B cell (primary cell): ENCODE results near the gene SLC27A1. TPM values are rescaled to one million over a fixed set of nuclear protein-coding genes. Genes with fewer than 3 reads are reported as not detected.

ENCODE experiments used
- ATAC-seq: fragments of 200-7000 bp; cut with Tn5 transposase; one replicate; pipeline ENCODE4 v1.10.0; 2021; ENCODE audit warnings: low read depth, mild to moderate bottlenecking, moderate number of reproducible peaks, moderate library complexity
- CTCF ChIA-PET: fragments of 350-600 bp; sonication (Branson Sonifier 250); formaldehyde crosslinking; loops from one replicate; lab custom pipeline; 2021; ENCODE audit warnings: antibody characterized with exemption, inconsistent platforms; lab: Charles Lee
- POLR2A ChIA-PET: fragments of 350-600 bp; sonication (Branson Sonifier 250); formaldehyde crosslinking; loops from one replicate; lab custom pipeline; 2021; ENCODE audit warnings: antibody characterized with exemption; lab: Charles Lee
- DNase-seq: peaks from one replicate; pipeline ENCODE4 v3.0.0; 2013
- H2AFZ ChIP-seq: 2 replicates; pipeline ENCODE4 v1.6.1; 2012; ENCODE audit warnings: mild to moderate bottlenecking, low read depth, low read length; ENCODE audit not compliant: insufficient read depth, poor library complexity, severe bottlenecking
- H3K27ac ChIP-seq, 2 donors: 1 replicate in 1 of 2; 2 replicates in 1 of 2; pipeline ENCODE4 v1.5.1; 2012 to 2013; ENCODE audit warnings: low read length in 2 of 2, mild to moderate bottlenecking in 2 of 2, moderate library complexity in 1 of 2
- H3K27me3 ChIP-seq, 4 experiments: fragments of 200-600 bp in 1 of 4; sonication (generic) in 1 of 4; replicated peaks in 1 of 4; 1 replicate in 2 of 4; 2 replicates in 2 of 4; pipeline versions ENCODE4 v1.6.1 to v1.7.0; 2013 to 2016; ENCODE audit warnings: low read length in 3 of 4, mild to moderate bottlenecking in 2 of 4, mixed read lengths in 1 of 4, moderate library complexity in 1 of 4; ENCODE audit not compliant: insufficient read depth in 4 of 4, control insufficient read depth in 3 of 4; ENCODE audit errors: control extremely low read depth in 1 of 4
- H3K36me3 ChIP-seq, 2 experiments: replicated peaks in 1 of 2; 1 replicate in 1 of 2; 2 replicates in 1 of 2; pipeline versions ENCODE4 v1.6.1 to v1.7.1; 2013; ENCODE audit warnings: low read length in 1 of 2; ENCODE audit not compliant: insufficient read depth in 2 of 2, control insufficient read depth in 1 of 2; ENCODE audit errors: control extremely low read depth in 1 of 2, extremely low read depth in 1 of 2
- H3K4me1 ChIP-seq, 2 donors: fragments of 200-600 bp in 1 of 2; sonication (generic) in 1 of 2; 1 replicate in 1 of 2; 2 replicates in 1 of 2; pipeline versions ENCODE4 v1.5.1 to v1.6.1; 2013 to 2017; ENCODE audit warnings: low read length in 2 of 2; ENCODE audit not compliant: control insufficient read depth in 2 of 2, insufficient read depth in 2 of 2
- H3K4me2 ChIP-seq: replicated peaks from 2 replicates; pipeline ENCODE3; 2012; ENCODE audit warnings: mild to moderate bottlenecking, low read depth, low read length; ENCODE audit not compliant: poor library complexity, severe bottlenecking
- H3K4me3 ChIP-seq, 5 experiments: fragments of 200-600 bp in 1 of 5; sonication (generic) in 1 of 5; 1 replicate in 3 of 5; 2 replicates in 2 of 5; pipeline versions ENCODE4 v1.5.1 to v1.7.0; 2011 to 2016; ENCODE audit warnings: low read length in 4 of 5, mild to moderate bottlenecking in 4 of 5, low read depth in 2 of 5, control low read depth in 1 of 5, moderate library complexity in 1 of 5; ENCODE audit not compliant: insufficient read depth in 1 of 5; ENCODE audit errors: control extremely low read depth in 1 of 5, extremely low read depth in 1 of 5
- H3K79me2 ChIP-seq: fragments of 200-600 bp; sonication (generic); one replicate; pipeline ENCODE4 v1.6.0; 2016; ENCODE audit warnings: low read length; ENCODE audit not compliant: control insufficient read depth, insufficient read depth
- H3K9ac ChIP-seq: fragments of 200-600 bp; sonication (generic); 2 replicates; pipeline ENCODE4 v1.6.1; 2017; ENCODE audit warnings: mild to moderate bottlenecking, low read length, moderate library complexity
- H3K9me3 ChIP-seq, 3 donors: one replicate each; pipeline versions ENCODE4 v1.6.1 to v1.7.1; 2013; ENCODE audit warnings: low read length in 2 of 3; ENCODE audit not compliant: control insufficient read depth in 2 of 3, insufficient read depth in 1 of 3; ENCODE audit errors: control extremely low read depth in 1 of 3
- H4K20me1 ChIP-seq: 2 replicates; pipeline ENCODE4 v1.6.0; 2012; ENCODE audit warnings: mild to moderate bottlenecking, low read length; ENCODE audit not compliant: insufficient read depth, control insufficient read depth, poor library complexity, severe bottlenecking
- H3K27ac Mint-ChIP-seq: one replicate; pipeline ENCODE4 v1.8.0; 2021; ENCODE audit warnings: mixed read lengths
- H3K27me3 Mint-ChIP-seq: one replicate; pipeline ENCODE4 v1.8.0; 2021; ENCODE audit warnings: mixed read lengths
- H3K4me1 Mint-ChIP-seq: one replicate; pipeline ENCODE4 v1.8.0; 2021; ENCODE audit warnings: mixed read lengths
- H3K4me3 Mint-ChIP-seq: one replicate; pipeline ENCODE4 v1.8.0; 2021; ENCODE audit warnings: mixed read lengths
- H3K9me3 Mint-ChIP-seq: one replicate; pipeline ENCODE4 v1.8.0; 2022; ENCODE audit warnings: mixed read lengths; ENCODE audit not compliant: insufficient read depth
- EZH2 ChIP-seq: IDR thresholded peaks from 2 replicates; pipeline ENCODE4 v1.6.1; 2012; ENCODE audit warnings: borderline replicate concordance, low read depth, mild to moderate bottlenecking, moderate library complexity, low read length; ENCODE audit not compliant: insufficient read depth, poor library complexity, severe bottlenecking
- WGBS: methylation state at CpG from one replicate; pipeline ENCODE4 v1.1.5; 2013; ENCODE audit warnings: missing lambda C conversion rate; ENCODE audit not compliant: insufficient coverage; 5-methylcytosine and 5-hydroxymethylcytosine counted together
- intact Hi-C: fragments of 100-400 bp; cut with micrococcal nuclease; formaldehyde crosslinking; loops from one replicate; pipeline ENCODE4 v1.10.0; 2022
- polyA plus RNA-seq: library from polyadenylated mRNA; depleted of rRNA; stranded (reverse); fragments of >200 nt; gene quantifications from 2 replicates; pipeline ENCODE4 v1.2.3, GENCODE V29; 2012
- total RNA-seq, 2 donors: library from RNA; stranded (reverse); fragments of 120-200 nt in 1 of 2; gene quantifications; 1 replicate in 1 of 2; 2 replicates in 1 of 2; pipeline versions ENCODE4 v1.2.3 to v1.2.4, GENCODE V29; 2013 to 2022
- TF ChIP-seq, protein P1 (sequence below): fragments of 200-600 bp; IDR thresholded peaks from one replicate; pipeline ENCODE4 v1.8.0; 2022; ENCODE audit warnings: antibody characterized with exemption, mild to moderate bottlenecking

Gene SLC27A1
- total and polyA plus RNA-seq, 2 donors (not counting 1 experiment from before 2014, with no cell fraction given), result 5.1 to 9.5 TPM

DNA sequence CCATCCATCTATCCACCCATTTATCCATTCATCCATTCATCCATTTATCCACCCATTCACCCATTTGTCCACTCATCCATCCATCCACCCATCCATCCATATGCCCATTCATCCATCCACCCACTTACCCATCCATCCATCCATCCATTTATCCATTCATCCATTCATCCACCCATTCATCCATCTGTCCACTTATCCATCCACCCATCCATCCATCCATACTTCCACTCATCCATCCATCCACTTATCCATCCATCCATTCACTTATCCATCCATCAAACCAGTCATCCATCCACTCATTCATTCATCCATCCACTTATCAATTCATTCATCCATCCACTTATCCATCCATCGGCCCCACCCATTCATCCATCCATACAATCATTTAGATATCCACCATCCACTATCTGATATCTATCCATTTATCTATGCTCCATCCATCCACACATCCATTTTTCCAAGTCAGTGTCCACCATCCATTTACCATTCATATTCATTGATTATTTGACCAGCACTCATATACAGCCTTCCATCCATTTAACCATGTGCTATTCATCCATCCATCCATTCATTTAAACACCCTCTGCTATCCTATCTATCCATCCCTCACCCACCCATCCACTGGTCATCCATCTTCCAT is 24.7 kb upstream of the SLC27A1 start:
- Histone ChIP-seq H3K4me1 (peaks cover 5 to 10% of the 10 kb centered on the region in 2 donors), H3K27me3 (peaks cover 0 to 30% (median 11%) of the 10 kb centered on the region in 4 experiments), H3K4me3 (no peak overlapping the region), H3K79me2 (no peaks in the 10 kb centered on the region), H2AFZ (no peak overlapping the region), H3K9ac (no peak overlapping the region), H3K9me3 (peaks cover 0 to 5% (median 3%) of the 10 kb centered on the region in 3 donors), H3K27ac (no peak overlapping the region), H3K4me2 (no peak overlapping the region), H4K20me1 (no peaks in the 10 kb centered on the region), H3K36me3 (no peaks in the 10 kb centered on the region)
- no peak overlapping the region for H3K4me3 Mint-ChIP-seq
- peaks cover 16% of the 10 kb centered on the region for H3K27me3 Mint-ChIP-seq
- POLR2A ChIA-PET, result no interaction called here
- H3K27ac Mint-ChIP-seq, result no peak overlapping the region
- 100% methylated on average over 1 of the region's 1 CpG for WGBS
- H3K9me3 Mint-ChIP-seq, result peaks cover 2% of the 10 kb centered on the region
- intact Hi-C loops, result loop anchor here (10.0 kb wide), 1 partner anchor 409 kb away; the partner anchor contains the start of gene RPL18A
- no peak for DNase-seq
- TF ChIP-seq, protein P1, sequence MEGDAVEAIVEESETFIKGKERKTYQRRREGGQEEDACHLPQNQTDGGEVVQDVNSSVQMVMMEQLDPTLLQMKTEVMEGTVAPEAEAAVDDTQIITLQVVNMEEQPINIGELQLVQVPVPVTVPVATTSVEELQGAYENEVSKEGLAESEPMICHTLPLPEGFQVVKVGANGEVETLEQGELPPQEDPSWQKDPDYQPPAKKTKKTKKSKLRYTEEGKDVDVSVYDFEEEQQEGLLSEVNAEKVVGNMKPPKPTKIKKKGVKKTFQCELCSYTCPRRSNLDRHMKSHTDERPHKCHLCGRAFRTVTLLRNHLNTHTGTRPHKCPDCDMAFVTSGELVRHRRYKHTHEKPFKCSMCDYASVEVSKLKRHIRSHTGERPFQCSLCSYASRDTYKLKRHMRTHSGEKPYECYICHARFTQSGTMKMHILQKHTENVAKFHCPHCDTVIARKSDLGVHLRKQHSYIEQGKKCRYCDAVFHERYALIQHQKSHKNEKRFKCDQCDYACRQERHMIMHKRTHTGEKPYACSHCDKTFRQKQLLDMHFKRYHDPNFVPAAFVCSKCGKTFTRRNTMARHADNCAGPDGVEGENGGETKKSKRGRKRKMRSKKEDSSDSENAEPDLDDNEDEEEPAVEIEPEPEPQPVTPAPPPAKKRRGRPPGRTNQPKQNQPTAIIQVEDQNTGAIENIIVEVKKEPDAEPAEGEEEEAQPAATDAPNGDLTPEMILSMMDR, result no peak
- TF ChIP-seq EZH2, result no peak
- H3K4me1 Mint-ChIP-seq, result peaks cover 11% of the 10 kb centered on the region
- ATAC-seq, result no peak
- CTCF ChIA-PET, result no interaction called here

DNA sequence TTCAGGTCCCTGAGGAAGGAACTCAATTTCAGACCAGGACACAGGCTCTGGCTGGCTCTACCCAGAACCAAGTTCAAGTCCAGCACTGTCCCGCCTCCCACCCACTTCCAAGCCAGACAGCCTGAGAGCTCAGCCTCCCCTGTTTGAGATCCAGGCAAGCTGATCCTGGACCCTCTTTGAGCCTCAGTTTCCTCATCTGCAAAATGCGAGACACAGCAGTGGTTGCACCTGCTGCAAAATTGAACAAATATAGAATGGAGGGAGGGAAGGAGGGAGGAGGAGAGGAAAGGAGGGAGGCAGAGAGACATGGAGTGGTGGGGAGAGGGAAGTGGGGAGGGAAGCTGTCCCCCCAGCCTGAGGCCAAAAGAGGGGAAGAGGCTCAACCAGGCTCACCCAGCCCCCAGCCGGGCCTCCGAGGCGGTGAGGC is 22.6 kb upstream of the SLC27A1 start:
- Mint-ChIP-seq H3K4me1 (peaks cover 11% of the 10 kb centered on the region), H3K9me3 (no peaks in the 10 kb centered on the region), H3K4me3 (peak overlapping the region; percentile 48), H3K27me3 (peaks cover 25% of the 10 kb centered on the region), H3K27ac (no peak overlapping the region)
- 19% methylated on average over 4 of the region's 5 CpGs for WGBS
- intact Hi-C loops, result loop anchor here (10.0 kb wide), 1 partner anchor 407 kb away; the partner anchor contains the start of gene RPL18A
- peaks cover 5 to 10% of the 10 kb centered on the region in 2 donors for H3K4me1 ChIP-seq
- peaks cover 0 to 2% (median 0%) of the 10 kb centered on the region in 3 donors for H3K9me3 ChIP-seq
- H3K4me2 ChIP-seq, result peak overlapping the region; percentile 79
- no peaks in the 10 kb centered on the region for H4K20me1 ChIP-seq
- no peak overlapping the region for H3K27ac ChIP-seq
- CTCF ChIA-PET, result interaction anchor here (0.8 to 2.2 kb wide), 2 partner anchors 9 to 18 kb away, joined by 3 to 8 read pairs; no protein-coding TSS in a partner anchor
- peaks cover 0 to 49% (median 13%) of the 10 kb centered on the region in 4 experiments for H3K27me3 ChIP-seq
- DNase-seq, result peak; percentile 25
- POLR2A ChIA-PET, result no interaction called here
- H3K4me3 ChIP-seq, result no peak overlapping the region
- ATAC-seq, result no peak
- H3K36me3 ChIP-seq, result no peaks in the 10 kb centered on the region
- no peak overlapping the region for H3K9ac ChIP-seq
- TF ChIP-seq, protein P1, result no peak
- TF ChIP-seq EZH2, result no peak
- no peaks in the 10 kb centered on the region for H3K79me2 ChIP-seq
- no peak overlapping the region for H2AFZ ChIP-seq
